Chondrocyte (in vitro differentiated cells): ENCODE measurements around the gene SIPA1L3. TPM values are rescaled to one million over a fixed set of nuclear protein-coding genes. Genes with fewer than 3 reads are reported as not detected.

Experiments used
- DNase-seq: peaks from one replicate; pipeline ENCODE4 v3.0.0; 2021; ENCODE audit warnings: mixed read lengths, low spot score
- H3K27ac Mint-ChIP-seq: one replicate; pipeline ENCODE4 v1.8.0; 2021; ENCODE audit warnings: mild to moderate bottlenecking, moderate library complexity, mixed read lengths; ENCODE audit not compliant: unreplicated experiment
- H3K27me3 Mint-ChIP-seq: 2 replicates; pipeline ENCODE4 v1.8.0; 2021; ENCODE audit warnings: low read depth, mixed read lengths
- H3K36me3 Mint-ChIP-seq: 2 replicates; pipeline ENCODE4 v1.8.0; 2021; ENCODE audit warnings: low read depth, mixed read lengths
- H3K4me1 Mint-ChIP-seq: 2 replicates; pipeline ENCODE4 v1.8.0; 2021; ENCODE audit warnings: low read depth, mild to moderate bottlenecking, mixed read lengths
- H3K4me3 Mint-ChIP-seq: one replicate; pipeline ENCODE4 v1.8.0; 2021; ENCODE audit warnings: mild to moderate bottlenecking, moderate library complexity, mixed read lengths; ENCODE audit not compliant: unreplicated experiment
- H3K9me3 Mint-ChIP-seq: 2 replicates; pipeline ENCODE4 v1.8.0; 2021; ENCODE audit warnings: low read depth, mixed read lengths
- total RNA-seq: library from RNA; stranded (reverse); gene quantifications from 3 replicates; pipeline ENCODE4 v1.2.1, GENCODE V29; 2021
- TF ChIP-seq, protein P1 (sequence below): fragments of 200-600 bp; sonication (generic); IDR thresholded peaks from 2 replicates; pipeline ENCODE4 v1.5.0; 2021; ENCODE audit warnings: antibody characterized with exemption, mild to moderate bottlenecking, moderate library complexity

Gene SIPA1L3
- total RNA-seq, 1 donor from 2014 or later, result 17.5 TPM

DNA sequence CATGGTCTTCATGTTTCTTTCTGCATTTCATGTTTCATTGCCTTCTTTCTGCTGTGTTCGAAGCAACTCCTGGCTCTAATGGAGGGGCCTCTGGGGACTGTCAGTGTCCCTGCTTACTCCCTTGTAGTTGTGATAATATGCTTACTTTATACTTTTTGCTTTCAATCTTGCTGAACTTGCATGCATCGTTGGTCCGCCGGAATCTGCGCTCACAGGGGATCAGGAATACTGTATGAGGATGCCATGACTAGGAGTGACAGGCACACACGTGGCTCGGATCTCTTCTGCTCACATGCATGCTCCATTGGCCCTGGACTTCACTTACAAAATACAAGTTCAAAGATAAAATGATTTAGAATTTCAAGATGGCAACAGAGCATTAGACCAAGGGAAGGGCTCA is 108.8 kb downstream of the SIPA1L3 start:
- no peaks in the 10 kb centered on the region for H3K36me3 Mint-ChIP-seq
- H3K4me3 Mint-ChIP-seq, result no peak overlapping the region
- DNase-seq, result no peak
- peaks cover 3% of the 10 kb centered on the region for H3K4me1 Mint-ChIP-seq
- no peaks in the 10 kb centered on the region for H3K9me3 Mint-ChIP-seq
- no peaks in the 10 kb centered on the region for H3K27me3 Mint-ChIP-seq
- TF ChIP-seq, protein P1, sequence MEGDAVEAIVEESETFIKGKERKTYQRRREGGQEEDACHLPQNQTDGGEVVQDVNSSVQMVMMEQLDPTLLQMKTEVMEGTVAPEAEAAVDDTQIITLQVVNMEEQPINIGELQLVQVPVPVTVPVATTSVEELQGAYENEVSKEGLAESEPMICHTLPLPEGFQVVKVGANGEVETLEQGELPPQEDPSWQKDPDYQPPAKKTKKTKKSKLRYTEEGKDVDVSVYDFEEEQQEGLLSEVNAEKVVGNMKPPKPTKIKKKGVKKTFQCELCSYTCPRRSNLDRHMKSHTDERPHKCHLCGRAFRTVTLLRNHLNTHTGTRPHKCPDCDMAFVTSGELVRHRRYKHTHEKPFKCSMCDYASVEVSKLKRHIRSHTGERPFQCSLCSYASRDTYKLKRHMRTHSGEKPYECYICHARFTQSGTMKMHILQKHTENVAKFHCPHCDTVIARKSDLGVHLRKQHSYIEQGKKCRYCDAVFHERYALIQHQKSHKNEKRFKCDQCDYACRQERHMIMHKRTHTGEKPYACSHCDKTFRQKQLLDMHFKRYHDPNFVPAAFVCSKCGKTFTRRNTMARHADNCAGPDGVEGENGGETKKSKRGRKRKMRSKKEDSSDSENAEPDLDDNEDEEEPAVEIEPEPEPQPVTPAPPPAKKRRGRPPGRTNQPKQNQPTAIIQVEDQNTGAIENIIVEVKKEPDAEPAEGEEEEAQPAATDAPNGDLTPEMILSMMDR, result no peak
- no peak overlapping the region for H3K27ac Mint-ChIP-seq

DNA sequence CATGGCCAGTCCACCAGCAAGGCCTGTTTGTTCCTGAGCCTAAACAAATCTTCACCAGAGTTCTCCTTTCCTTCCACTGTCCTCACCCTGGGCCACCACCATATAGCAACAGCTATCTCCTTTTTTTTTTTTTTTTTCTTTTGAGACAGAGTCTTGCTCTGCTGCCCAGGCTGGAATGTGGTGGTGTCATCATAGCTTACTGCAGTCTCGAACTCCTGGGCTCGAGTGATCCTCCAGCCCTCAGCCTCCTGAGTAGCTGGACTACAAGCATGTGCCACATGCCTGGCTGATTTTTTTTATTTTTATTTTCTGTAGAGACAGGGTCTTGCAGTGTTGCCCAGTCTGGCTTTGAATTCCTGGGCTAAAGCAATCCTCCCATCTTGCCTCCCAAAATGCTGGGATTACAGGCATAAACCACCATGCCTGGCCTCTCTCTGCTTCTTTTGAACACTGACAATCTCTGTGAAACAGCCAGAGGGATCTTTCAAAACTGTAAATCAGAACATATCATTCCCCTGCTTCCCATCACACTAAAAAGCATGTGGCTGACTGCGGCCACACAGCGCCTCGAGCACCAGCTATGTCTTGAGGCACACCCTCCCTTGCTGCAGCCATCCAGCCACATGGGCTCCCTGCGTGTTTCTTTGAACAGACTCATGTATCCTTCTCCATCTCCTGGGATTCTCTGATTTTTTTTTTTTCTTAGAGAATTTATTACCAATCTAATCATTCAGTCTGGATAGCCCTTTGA is 110.6 kb downstream of the SIPA1L3 start:
- H3K9me3 Mint-ChIP-seq, result no peaks in the 10 kb centered on the region
- no peaks in the 10 kb centered on the region for H3K36me3 Mint-ChIP-seq
- TF ChIP-seq, protein P1, result no peak
- H3K4me1 Mint-ChIP-seq, result peaks cover 3% of the 10 kb centered on the region
- H3K27ac Mint-ChIP-seq, result no peak overlapping the region
- DNase-seq, result no peak
- no peaks in the 10 kb centered on the region for H3K27me3 Mint-ChIP-seq
- H3K4me3 Mint-ChIP-seq, result no peak overlapping the region

DNA sequence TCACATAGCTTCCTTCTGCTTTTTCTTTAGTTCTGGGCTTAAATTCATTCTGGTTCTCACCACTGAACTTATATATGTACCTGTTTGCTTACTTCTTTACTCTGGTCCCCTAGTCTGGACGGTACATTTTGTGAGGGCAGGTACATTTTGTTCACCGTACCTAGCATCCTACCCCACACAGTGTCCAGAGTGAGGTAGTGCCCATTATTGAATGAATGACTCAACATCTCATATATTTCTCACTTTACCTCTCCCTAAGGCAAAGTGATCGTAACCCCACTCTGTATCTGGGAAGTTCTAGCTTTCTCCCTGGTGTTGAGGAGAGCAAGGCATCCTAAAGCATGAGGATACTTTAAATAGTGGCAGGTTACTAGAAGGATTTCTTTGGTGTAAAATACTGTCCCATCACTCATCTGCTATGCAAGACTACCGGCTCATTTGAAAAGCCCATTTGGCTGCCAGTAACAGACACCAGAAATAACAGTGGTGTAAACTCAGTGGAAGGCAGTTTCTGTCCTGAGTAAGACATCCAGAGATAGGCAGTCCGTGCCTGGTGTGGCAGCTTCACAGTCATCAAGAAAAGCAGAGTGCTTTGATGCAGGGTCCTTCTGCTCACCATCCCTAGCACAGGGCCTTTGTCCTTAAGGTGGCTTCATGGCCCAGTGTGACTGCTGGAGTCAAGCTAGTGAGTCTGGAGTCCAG is 111.8 kb downstream of the SIPA1L3 start:
- TF ChIP-seq, protein P1, result no peak
- H3K4me3 Mint-ChIP-seq, result no peak overlapping the region
- H3K4me1 Mint-ChIP-seq, result peaks cover 15% of the 10 kb centered on the region
- no peaks in the 10 kb centered on the region for H3K36me3 Mint-ChIP-seq
- H3K27me3 Mint-ChIP-seq, result no peaks in the 10 kb centered on the region
- DNase-seq, result no peak
- H3K9me3 Mint-ChIP-seq, result no peaks in the 10 kb centered on the region
- no peak overlapping the region for H3K27ac Mint-ChIP-seq

DNA sequence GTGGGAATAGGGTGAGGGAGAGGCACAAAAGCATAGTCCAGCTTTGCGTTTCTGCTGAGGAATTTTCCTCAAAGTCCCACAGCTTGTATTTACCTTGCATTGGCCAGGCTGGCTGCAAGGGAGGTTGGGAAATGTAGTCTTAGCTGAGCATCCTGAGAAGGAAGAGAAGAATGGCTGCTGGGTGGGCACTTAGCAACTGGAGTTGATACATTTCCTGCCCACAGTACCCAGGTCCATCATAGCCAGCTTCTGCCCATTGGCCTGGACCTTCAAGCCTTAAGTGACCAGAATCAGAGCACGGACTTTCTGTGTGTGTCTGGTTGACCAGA is 112.4 kb downstream of the SIPA1L3 start:
- Mint-ChIP-seq H3K9me3 (no peaks in the 10 kb centered on the region), H3K27me3 (no peaks in the 10 kb centered on the region), H3K4me1 (peaks cover 17% of the 10 kb centered on the region), H3K36me3 (no peaks in the 10 kb centered on the region), H3K27ac (no peak overlapping the region), H3K4me3 (no peak overlapping the region)
- peak; percentile 33 for DNase-seq
- TF ChIP-seq, protein P1, result no peak

DNA sequence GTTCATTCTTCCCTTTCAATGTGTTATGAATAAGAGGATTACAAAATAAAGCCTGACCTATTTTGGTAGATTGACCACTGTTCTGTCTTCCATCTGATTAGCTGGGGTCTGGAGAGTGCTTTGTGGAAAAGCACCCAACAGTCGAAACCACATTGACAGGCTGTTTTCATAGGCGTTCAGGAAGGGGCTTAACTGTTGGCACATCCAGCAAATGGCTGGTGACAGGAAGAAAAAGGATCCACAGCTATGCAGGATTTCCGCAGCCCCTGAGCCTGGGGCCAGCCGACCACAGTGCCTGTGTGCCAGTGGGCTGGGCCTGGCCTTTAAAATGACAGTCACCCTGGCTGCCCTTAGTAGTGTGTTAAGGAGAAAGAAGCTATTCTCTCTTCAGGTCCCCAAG is 113.3 kb downstream of the SIPA1L3 start:
- H3K9me3 Mint-ChIP-seq, result no peaks in the 10 kb centered on the region
- H3K27ac Mint-ChIP-seq, result no peak overlapping the region
- TF ChIP-seq, protein P1, result no peak
- peaks cover 17% of the 10 kb centered on the region for H3K4me1 Mint-ChIP-seq
- H3K27me3 Mint-ChIP-seq, result no peaks in the 10 kb centered on the region
- H3K36me3 Mint-ChIP-seq, result no peaks in the 10 kb centered on the region
- H3K4me3 Mint-ChIP-seq, result no peak overlapping the region
- peak; percentile 55 for DNase-seq
